AG09309 (cell line): ENCODE results near the gene STK32B.

Source experiments
- DNase-seq: peaks from one replicate; pipeline ENCODE4 v3.0.0-alpha.2; 2010; ENCODE audit warnings: low read depth
- H3K4me3 ChIP-seq: 2 replicates; pipeline ENCODE4 v1.5.1; 2011; ENCODE audit warnings: mild to moderate bottlenecking, low read depth, low read length, moderate library complexity; ENCODE audit not compliant: control insufficient read depth
- TF ChIP-seq, protein P1 (sequence below): IDR thresholded peaks from 2 replicates; pipeline ENCODE4 v1.5.1; 2011; ENCODE audit warnings: mild to moderate bottlenecking, low read depth, low read length, inconsistent platforms; ENCODE audit not compliant: insufficient read depth, control insufficient read depth; ENCODE audit errors: missing control alignments

Gene STK32B

DNA sequence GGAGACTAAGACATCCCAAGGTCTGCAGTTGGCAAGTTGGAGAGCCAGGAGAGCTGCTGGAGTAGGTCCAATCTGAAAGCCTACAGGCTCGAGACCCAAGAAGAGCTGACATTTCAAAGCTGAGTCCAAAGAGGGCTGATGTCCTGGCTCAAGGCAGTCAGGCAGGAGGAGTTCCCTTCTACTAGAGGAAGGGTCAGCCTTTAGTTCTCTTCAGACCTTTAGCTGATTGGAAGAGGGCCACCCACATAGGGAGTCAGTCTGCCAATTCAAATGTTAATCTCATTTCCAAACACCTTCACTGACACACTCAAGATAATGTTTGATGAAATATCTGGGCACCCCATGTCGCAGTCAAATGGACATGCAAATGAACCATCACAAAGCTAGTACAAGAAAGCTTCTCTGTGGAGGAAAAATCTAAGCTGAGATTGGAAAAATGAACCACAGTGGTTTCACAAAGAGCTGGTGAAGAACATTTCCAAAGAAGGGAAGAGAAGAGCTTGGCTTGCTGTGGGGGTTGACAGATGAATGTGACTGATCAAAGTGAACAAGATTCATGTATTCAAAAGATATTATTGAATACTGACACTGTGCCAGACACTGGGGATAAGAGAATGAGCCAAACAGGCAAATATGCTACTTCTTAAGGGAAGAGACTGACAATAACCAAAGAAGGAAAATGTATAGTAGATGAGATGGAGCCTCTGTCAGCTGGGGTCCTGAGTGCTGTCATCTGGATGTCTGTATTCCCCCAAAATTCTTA, 61.2 kb downstream of the STK32B start:
- TF ChIP-seq, protein P1, sequence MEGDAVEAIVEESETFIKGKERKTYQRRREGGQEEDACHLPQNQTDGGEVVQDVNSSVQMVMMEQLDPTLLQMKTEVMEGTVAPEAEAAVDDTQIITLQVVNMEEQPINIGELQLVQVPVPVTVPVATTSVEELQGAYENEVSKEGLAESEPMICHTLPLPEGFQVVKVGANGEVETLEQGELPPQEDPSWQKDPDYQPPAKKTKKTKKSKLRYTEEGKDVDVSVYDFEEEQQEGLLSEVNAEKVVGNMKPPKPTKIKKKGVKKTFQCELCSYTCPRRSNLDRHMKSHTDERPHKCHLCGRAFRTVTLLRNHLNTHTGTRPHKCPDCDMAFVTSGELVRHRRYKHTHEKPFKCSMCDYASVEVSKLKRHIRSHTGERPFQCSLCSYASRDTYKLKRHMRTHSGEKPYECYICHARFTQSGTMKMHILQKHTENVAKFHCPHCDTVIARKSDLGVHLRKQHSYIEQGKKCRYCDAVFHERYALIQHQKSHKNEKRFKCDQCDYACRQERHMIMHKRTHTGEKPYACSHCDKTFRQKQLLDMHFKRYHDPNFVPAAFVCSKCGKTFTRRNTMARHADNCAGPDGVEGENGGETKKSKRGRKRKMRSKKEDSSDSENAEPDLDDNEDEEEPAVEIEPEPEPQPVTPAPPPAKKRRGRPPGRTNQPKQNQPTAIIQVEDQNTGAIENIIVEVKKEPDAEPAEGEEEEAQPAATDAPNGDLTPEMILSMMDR, result no peak
- no peak overlapping the region for H3K4me3 ChIP-seq
- no peak for DNase-seq

DNA sequence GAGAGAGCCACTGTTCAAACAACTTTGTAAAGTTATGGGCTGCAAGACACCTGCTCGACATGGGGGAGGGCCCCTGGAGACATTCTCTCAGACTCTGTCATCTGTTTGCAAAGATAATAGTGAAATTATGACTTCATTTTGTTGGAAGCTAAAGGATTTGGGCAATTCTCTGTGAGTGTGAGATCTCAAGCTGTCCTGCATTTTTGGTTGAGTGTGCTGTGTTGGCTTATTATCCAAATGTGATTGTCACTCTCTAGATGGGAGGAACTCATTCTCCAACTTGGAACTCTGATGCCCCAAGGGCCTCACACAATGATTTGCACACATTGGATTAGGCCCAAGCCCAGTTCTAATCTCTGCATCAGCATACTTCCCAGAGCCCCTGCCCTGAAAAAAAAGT, 63.7 kb downstream of the STK32B start:
- DNase-seq, result no peak
- TF ChIP-seq, protein P1, result no peak
- no peak overlapping the region for H3K4me3 ChIP-seq

DNA sequence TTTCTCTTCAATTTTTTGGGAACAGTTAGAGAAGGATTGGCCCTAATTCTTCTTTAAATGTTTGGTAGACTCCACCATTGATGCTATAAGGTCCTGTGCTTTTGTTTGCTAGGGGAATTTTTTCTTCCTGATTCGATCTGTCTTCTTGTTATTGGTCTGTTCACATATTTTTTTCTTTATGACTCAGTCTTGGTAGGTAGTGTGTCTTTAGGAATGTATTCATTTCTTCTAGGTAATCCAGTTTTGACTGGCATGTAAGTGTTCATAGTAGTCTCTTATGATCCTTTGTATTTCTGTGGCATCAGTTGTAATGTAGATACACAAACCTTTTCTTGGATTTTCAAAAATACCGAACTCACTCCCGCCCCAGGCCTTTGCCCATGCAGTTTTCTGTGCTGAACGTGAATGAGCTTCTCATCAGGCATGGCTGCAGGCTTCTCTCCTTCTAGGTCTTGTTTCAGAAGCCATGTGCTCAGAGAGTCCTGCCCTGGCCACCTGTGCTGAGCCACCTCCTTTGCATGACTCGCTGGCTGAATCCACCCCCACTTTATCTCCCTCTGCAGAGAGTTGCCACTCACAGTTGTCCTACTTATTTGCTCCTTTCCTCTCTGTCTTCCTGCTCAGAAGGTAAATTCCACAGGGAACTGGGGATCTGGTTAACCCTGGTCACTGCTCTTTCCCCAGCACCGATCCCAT, 67.0 kb downstream of the STK32B start:
- H3K4me3 ChIP-seq, result no peak overlapping the region
- no peak for DNase-seq
- TF ChIP-seq, protein P1, result no peak

DNA sequence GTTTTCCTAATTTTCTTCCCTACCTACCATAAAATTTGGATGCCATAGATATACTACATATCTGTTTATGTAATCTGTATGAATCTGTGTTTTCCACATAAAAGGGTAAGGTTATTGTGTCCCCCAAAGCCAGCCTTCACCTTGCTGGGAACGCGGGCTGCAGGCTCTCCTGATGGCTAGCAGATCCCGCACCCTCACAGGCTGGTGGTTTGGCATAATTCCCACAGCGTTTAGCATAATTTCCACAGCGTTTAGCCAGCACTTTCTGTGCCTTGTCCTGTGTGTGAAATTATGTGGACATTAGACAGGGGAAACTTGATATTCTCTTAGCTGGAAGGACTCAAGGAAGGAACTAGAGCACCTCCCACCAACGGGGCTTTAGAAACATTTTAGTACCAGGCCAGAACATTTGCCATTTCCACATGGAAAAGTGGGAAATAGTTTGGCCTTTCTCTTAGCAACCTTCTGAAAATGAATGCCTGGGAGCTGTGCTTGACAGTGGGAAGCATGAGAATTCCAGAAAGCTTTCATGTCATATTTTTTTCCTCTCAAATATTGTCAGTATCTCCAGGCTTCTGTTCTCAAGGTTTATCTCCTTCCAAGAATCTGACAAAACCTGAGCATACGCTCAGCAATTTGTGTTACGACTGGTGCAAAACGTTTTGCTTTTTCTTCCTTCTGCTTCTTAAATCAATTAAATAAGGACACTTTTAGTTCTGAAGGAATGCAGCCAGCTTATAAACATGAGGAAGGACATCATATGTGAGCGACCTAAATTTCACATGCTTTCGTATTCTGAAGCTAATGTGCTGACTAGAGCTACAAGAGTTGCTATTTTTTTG, 67.9 kb downstream of the STK32B start:
- H3K4me3 ChIP-seq, result no peak overlapping the region
- no peak for DNase-seq
- TF ChIP-seq, protein P1, result no peak

DNA sequence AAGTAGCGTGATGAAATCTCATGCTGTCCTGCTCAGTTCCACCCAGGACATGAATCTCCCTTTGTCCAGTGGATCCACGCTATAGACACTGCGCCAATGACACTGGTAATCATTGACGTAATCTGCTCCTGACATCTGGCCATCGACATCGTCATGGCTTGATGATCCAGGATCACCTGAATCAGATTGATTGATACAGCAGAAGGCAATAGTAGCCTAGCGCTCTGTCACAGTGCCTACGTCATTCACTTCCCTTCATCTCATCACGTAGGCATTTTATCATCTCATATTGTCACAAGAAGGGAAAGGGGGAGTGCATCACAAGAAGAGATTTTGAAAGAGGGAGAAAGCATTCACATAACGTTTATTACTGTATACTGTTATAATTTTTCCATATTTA, 68.8 kb downstream of the STK32B start:
- DNase-seq, result no peak
- H3K4me3 ChIP-seq, result no peak overlapping the region
- TF ChIP-seq, protein P1, result no peak

DNA sequence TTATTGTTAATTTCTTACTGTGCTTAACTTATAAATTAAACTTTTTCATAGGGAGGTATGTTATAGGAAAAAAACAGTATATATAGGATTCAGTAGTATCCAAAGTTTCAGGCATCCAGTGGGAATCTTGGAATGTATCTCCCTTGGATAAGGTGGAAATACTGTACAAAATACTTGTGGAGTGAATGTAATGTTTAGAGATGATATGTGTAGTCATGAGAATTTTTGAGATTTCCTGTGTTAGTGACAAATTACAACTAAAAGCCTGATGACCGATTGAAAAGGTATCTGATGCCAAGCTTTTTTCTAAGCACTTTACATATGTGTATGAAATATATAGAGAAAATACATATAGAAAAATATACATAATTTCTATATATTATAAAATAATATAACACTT, 69.2 kb downstream of the STK32B start:
- no peak for DNase-seq
- H3K4me3 ChIP-seq, result no peak overlapping the region
- TF ChIP-seq, protein P1, result no peak
